Heart left ventricle (tissue), 16 donors: ENCODE measurements around the gene ABL2. TPM values are rescaled to one million over a fixed set of nuclear protein-coding genes. Genes with fewer than 3 reads are reported as not detected.

Experiments
- ATAC-seq, 4 donors: fragments of 200-7000 bp; cut with Tn5 transposase; one replicate each; pipeline ENCODE4 v1.9.1; 2020 to 2022; ENCODE audit warnings: moderate library complexity in 4 of 4, mild to moderate bottlenecking in 3 of 4, moderate number of reproducible peaks in 1 of 4
- DNase-seq, 5 donors: peaks; one replicate each; pipeline ENCODE4 v3.0.0-alpha.2; 2020
- H3K27ac ChIP-seq, 12 donors: fragments of 200-600 bp; sonication (generic) in 4 of 12; one replicate each; pipeline versions ENCODE4 v1.5.0 to v1.8.0; 2016 to 2022; ENCODE audit warnings: mild to moderate bottlenecking in 2 of 12
- H3K27me3 ChIP-seq, 9 donors: fragments of 200-600 bp; sonication (generic) in 2 of 9; one replicate each; pipeline versions ENCODE4 v1.5.1 to v1.8.0; 2016 to 2022; ENCODE audit warnings: mild to moderate bottlenecking in 3 of 9
- H3K36me3 ChIP-seq, 9 donors: fragments of 200-600 bp; sonication (generic) in 2 of 9; one replicate each; pipeline versions ENCODE4 v1.5.0 to v1.8.0; 2018 to 2022; ENCODE audit warnings: mild to moderate bottlenecking in 2 of 9
- H3K4me1 ChIP-seq, 12 donors: fragments of 200-600 bp; sonication (generic) in 4 of 12; one replicate each; pipeline versions ENCODE4 v1.5.0 to v1.8.0; 2016 to 2022; ENCODE audit warnings: mild to moderate bottlenecking in 3 of 12
- H3K4me3 ChIP-seq, 12 donors: fragments of 200-600 bp; sonication (generic) in 4 of 12; one replicate each; pipeline versions ENCODE4 v1.5.0 to v1.8.0; 2017 to 2022; ENCODE audit warnings: mild to moderate bottlenecking in 9 of 12, moderate library complexity in 4 of 12
- H3K9me3 ChIP-seq, 12 donors: fragments of 200-600 bp; sonication (generic) in 4 of 12; one replicate each; pipeline versions ENCODE4 v1.5.0 to v1.8.0; 2016 to 2022; ENCODE audit warnings: mild to moderate bottlenecking in 1 of 12
- POLR2A ChIP-seq, 2 donors: fragments of 450-650 bp; IDR thresholded peaks; one replicate each; pipeline ENCODE4 v1.6.1; 2017; ENCODE audit warnings: antibody characterized with exemption in 2 of 2, mild to moderate bottlenecking in 2 of 2, moderate library complexity in 2 of 2
- WGBS, 4 donors: extraction: QIAGEN DNeasy Blood & Tissue Kit in 2 of 4; methylation state at CpG; one replicate each; pipeline versions ENCODE4 v1.1.5 to v1.1.7; 2013 to 2018; 5-methylcytosine and 5-hydroxymethylcytosine counted together
- intact Hi-C, 10 donors: fragments of 100-400 bp; cut with DNase I; formaldehyde crosslinking; loops; one replicate each; pipeline versions ENCODE4 v1.11.1 to v1.14.2; 2022
- polyA plus RNA-seq, 2 donors: library from polyadenylated mRNA; stranded (reverse); fragments of 200-250 nt; gene quantifications; one replicate each; pipeline ENCODE4 v1.2.3, GENCODE V29; 2013
- total RNA-seq, 9 donors: library from RNA; depleted of rRNA in 2 of 9; stranded (reverse); fragments of >200 nt in 2 of 9; fragmentation: NEBNext Ultra II Directional in 3 of 9; extraction: Animal tissue kit (Norgen Biotek cat#: 25700) in 3 of 9; gene quantifications; one replicate each; pipeline versions ENCODE4 v1.1.0 to v1.2.4, GENCODE V29; 2016 to 2023
- TF ChIP-seq, protein P1 (sequence below), 12 donors: fragments of 200-600 bp; sonication (generic) in 4 of 12; IDR thresholded peaks; one replicate each; pipeline versions ENCODE4 v1.5.0 to v1.8.0; 2018 to 2022; ENCODE audit warnings: antibody characterized with exemption in 12 of 12, mild to moderate bottlenecking in 5 of 12
- donor health status: ischemic (EF 13 %, LVEDD 7.1; RV severe dilation, severe dysfunction).
- donor health status: healthy with polysubstance abuse.
- donor health status: DM: no; HTN: yes; CAD: no.
- donor health status: DM: no; HTN: no; CAD: no.
- donor health status: ischemic (EF 25% LVEDD 6.9; RV normal size, moderate dysfunction).
- donor health status: ischemic (EF 25% LVEDD 5.7; RV mildly dilated, moderate dysfunction).
- donor health status: healthy.
- donor health status: DM: yes; HTN: yes; CAD: no.
- donor health status: ischemic (EF 35%, LVEDD 5.7; RV mildly dilated, moderate dysfunction).
- donor health status: nonischemic (EF 11% LVEDD 7.7; RV severe dilation, severe dysfunction).
- donor health status: DM: yes; HTN: yes; CAD: no.
- donor health status: PGD.
- donor health status: ischemic (EF 29% LVEDD 5.4; RV normal size, mild dysfunction).
- donor health status: nonischemic (EF 23%, LVEDD 6.1; RV moderate dilation, normal function).

ABL2 gene
- total and polyA plus RNA-seq, 11 donors: 2.5 to 22.0 (median 10.2) TPM

DNA sequence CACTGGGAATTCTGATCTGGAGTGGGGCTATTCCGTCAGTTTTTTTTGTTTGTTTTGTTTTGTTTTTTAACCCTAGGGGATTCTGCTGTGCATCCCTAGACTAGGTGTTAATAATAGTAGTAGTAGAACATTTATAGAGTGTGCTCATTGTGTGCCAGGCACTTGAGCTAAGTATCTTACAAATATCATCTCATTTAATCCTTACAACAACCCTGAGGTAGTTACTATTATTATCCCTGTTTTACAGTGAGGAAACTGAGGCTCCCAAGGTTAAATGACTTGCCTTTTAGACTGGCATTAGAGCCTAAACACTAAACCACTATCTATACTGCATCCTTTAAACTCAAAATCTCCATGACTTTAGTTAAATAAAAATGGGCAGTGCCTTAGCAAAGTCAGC is 125.5 kb downstream of the ABL2 start:
- intact Hi-C loops: no loop called here
- H3K4me3 ChIP-seq: no peak overlapping the region
- DNase-seq: no peak
- no peak overlapping the region for H3K27ac ChIP-seq
- ATAC-seq: no peak
- 94 to 97% (median 96%) methylated on average over 1 of the region's 1 CpG for WGBS, 4 donors
- peaks cover 0 to 51% (median 20%) of the 10 kb centered on the region in 9 donors for H3K36me3 ChIP-seq
- no peaks in the 10 kb centered on the region for H3K9me3 ChIP-seq
- peaks cover 0 to 12% (median 2%) of the 10 kb centered on the region in 12 donors for H3K4me1 ChIP-seq
- no peaks in the 10 kb centered on the region for H3K27me3 ChIP-seq
- no peak for TF ChIP-seq POLR2A (IDR thresholded peaks at IDR 0.05)
- TF ChIP-seq, protein P1, sequence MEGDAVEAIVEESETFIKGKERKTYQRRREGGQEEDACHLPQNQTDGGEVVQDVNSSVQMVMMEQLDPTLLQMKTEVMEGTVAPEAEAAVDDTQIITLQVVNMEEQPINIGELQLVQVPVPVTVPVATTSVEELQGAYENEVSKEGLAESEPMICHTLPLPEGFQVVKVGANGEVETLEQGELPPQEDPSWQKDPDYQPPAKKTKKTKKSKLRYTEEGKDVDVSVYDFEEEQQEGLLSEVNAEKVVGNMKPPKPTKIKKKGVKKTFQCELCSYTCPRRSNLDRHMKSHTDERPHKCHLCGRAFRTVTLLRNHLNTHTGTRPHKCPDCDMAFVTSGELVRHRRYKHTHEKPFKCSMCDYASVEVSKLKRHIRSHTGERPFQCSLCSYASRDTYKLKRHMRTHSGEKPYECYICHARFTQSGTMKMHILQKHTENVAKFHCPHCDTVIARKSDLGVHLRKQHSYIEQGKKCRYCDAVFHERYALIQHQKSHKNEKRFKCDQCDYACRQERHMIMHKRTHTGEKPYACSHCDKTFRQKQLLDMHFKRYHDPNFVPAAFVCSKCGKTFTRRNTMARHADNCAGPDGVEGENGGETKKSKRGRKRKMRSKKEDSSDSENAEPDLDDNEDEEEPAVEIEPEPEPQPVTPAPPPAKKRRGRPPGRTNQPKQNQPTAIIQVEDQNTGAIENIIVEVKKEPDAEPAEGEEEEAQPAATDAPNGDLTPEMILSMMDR (IDR thresholded peaks at IDR 0.05): no peak

DNA sequence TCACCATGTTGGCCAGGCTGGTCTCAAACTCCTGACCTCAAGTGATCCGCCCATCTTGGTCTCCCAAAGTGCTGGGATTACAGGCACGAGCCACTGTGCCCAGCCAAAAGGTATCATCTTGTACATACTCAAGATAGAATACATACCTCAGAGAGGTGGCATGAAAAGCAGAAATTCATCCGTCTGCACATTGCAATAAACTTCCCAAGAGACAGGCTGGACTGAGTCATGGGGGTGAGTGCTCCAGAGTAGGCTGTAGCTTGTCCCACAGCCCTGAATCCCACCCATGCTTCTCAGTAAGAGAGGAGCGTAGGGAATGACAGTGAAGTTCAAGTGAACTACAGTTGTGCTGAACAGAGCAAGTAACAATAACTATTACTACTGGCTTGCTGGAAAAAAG is 127.9 kb downstream of the ABL2 start:
- peaks cover 0 to 47% (median 17%) of the 10 kb centered on the region in 9 donors for H3K36me3 ChIP-seq
- intact Hi-C loops: no loop called here
- DNase-seq: no peak
- H3K9me3 ChIP-seq: no peaks in the 10 kb centered on the region
- TF ChIP-seq, protein P1 (IDR thresholded peaks at IDR 0.05): no peak
- no peak for TF ChIP-seq POLR2A (IDR thresholded peaks at IDR 0.05)
- no peaks in the 10 kb centered on the region for H3K27me3 ChIP-seq
- no peak for ATAC-seq
- 96 to 97% (median 96%) methylated on average over 4 of the region's 4 CpGs for WGBS, 4 donors
- no peak overlapping the region for H3K4me3 ChIP-seq
- H3K4me1 ChIP-seq: peaks cover 0 to 7% (median 0%) of the 10 kb centered on the region in 12 donors
- H3K27ac ChIP-seq: no peak overlapping the region

- TF ChIP-seq POLR2A (IDR thresholded peaks at IDR 0.05): no peak
- TF ChIP-seq, protein P1 (IDR thresholded peaks at IDR 0.05): no peak
- H3K27ac ChIP-seq: no peak overlapping the region
- H3K27me3 ChIP-seq: no peaks in the 10 kb centered on the region
- DNase-seq: no peak
- intact Hi-C loops: loop anchor here in 1 of 10 donors (10.0 kb wide), 1 partner anchor 195 kb away; the partner anchor contains the start of gene SOAT1
- ATAC-seq: no peak
- peaks cover 0 to 13% (median 3%) of the 10 kb centered on the region in 12 donors for H3K4me1 ChIP-seq
- 92 to 97% (median 96%) methylated on average over 4 of the region's 4 CpGs for WGBS, 4 donors
- H3K9me3 ChIP-seq: no peaks in the 10 kb centered on the region
- peaks cover 0 to 59% (median 34%) of the 10 kb centered on the region in 9 donors for H3K36me3 ChIP-seq
- no peak overlapping the region for H3K4me3 ChIP-seq
These were observed 129.6 kb downstream of the ABL2 start for GRCh38 chr1:179099891-179100290.

GRCh38 chr1:179095924-179096323 is 133.6 kb downstream of the ABL2 start:
- ATAC-seq (peak in 3 of 4 donors; percentile 45 to 77 (median 64)), DNase-seq (no peak)
- intact Hi-C loops: loop anchor here in 1 of 10 donors (10.0 kb wide), 1 partner anchor 199 kb away; the partner anchor contains the start of gene SOAT1
- Histone ChIP-seq H3K36me3 (peaks cover 0 to 84% (median 53%) of the 10 kb centered on the region in 9 donors), H3K27me3 (no peaks in the 10 kb centered on the region), H3K27ac (peak overlapping the region in 2 of 12 donors; percentile 30 to 34), H3K4me1 (peaks cover 0 to 30% (median 15%) of the 10 kb centered on the region in 12 donors), H3K4me3 (no peak overlapping the region), H3K9me3 (no peaks in the 10 kb centered on the region)
- TF ChIP-seq, protein P1 (IDR thresholded peaks at IDR 0.05): no peak
- TF ChIP-seq POLR2A (IDR thresholded peaks at IDR 0.05): no peak
- 58 to 64% (median 61%) methylated on average over 3 of the region's 3 CpGs for WGBS, 4 donors
